Measurements from ENCODE around the gene PODN.
A peak's percentile ranks its signal among the peaks of the same experiment; 100 is the strongest.

Gene PODN, protein sequence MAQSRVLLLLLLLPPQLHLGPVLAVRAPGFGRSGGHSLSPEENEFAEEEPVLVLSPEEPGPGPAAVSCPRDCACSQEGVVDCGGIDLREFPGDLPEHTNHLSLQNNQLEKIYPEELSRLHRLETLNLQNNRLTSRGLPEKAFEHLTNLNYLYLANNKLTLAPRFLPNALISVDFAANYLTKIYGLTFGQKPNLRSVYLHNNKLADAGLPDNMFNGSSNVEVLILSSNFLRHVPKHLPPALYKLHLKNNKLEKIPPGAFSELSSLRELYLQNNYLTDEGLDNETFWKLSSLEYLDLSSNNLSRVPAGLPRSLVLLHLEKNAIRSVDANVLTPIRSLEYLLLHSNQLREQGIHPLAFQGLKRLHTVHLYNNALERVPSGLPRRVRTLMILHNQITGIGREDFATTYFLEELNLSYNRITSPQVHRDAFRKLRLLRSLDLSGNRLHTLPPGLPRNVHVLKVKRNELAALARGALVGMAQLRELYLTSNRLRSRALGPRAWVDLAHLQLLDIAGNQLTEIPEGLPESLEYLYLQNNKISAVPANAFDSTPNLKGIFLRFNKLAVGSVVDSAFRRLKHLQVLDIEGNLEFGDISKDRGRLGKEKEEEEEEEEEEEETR

DNA sequence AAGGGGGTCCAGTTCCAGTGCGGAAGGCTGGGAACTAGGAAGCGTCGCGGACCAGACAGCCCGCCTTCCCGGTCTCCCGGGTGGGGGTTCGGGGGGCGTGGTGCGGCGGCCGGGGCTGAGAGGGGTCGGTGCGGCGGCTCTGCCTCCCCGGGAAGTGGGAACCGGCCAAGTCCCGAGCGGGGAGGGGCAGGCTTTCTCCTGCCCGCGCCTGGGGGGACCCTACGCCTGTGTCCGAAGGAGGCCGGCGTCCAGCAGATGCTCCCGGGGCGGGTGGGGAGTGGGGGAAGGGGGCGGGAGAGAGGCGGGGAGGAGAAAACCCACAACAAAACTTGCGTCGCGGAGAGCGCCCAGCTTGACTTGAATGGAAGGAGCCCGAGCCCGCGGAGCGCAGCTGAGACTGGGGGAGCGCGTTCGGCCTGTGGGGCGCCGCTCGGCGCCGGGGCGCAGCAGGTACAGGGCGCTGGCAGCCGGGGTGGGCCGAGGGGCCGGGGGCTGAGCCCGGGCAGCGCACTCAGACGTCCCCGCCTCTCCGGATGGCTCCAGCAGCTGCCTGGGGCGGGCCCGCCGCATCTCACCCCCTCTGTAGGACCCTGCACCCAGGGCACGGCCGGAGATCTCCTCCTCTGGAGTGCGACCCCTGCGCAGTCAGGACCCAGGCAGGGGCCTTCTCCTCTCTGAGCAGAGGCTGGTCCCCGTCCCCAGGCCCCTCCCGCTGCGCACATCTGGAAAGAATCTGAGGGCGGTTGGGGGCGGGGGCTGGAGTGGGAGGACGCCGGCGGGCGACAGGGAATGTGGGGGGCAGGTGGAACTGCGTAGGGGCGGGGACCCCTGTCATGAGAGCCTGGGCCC lies at the start of gene PODN:
Gene PODN (plus strand): TSS at position 355 of the 849 bp plus-strand sequence. CDS start 7,643 bp downstream, outside the sequence.
- no peak within 1 kb of the TSS for H3K27ac Mint-ChIP-seq
- H3K4me1 Mint-ChIP-seq: peaks cover 11% of the 10 kb centered on the region
- peak within 1 kb of the TSS; percentile 55 for H3K4me3 Mint-ChIP-seq
- ATAC-seq (peak; percentile 48), DNase-seq (ENCODE audit: low spot score in 2 of 2) (peak in 1 of 2 donors; percentile 48)
- no peaks in the 10 kb centered on the region for H3K9me3 Mint-ChIP-seq
- no peaks in the 10 kb centered on the region for H3K36me3 Mint-ChIP-seq

DNA sequence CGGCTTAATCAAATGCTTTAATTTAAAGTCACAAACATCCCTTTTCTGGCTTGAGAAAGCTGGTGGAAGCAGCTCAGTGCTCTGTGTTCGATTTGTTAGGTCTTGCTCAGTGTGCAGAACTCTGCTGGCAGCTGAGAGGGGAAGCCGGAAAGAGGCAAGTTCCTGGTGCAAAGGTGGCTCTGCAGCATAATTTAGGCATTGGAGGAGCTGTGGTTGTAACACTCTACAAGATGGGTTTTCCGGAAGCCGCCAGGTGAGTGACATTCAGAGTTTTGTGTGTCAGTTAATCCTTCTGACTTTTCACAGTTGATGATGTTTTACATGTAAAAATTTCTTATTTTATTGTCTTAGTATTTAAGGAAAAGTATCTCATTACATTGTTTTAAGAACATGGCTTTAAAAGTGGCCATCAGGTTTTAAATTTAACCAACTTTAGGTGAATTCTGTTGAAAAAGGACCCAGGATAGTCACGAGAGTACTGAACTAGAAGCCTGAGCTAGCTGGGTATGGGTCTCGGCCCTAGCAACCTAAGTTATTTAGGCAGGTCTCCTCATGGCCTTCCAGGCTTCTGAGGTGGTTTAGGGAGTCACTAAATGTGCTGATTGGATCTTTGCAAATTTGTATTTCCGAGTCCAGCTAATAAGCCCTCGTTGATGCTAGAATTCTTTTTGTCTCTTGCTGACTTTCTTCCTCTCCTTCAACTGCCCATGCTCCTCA lies 47.1 kb upstream of the PODN start:
- peaks cover 18% of the 10 kb centered on the region for H3K4me1 Mint-ChIP-seq
- no peaks in the 10 kb centered on the region for H3K9me3 Mint-ChIP-seq
- peak; percentile 51 to 79 for DNase-seq (ENCODE audit: low spot score in 2 of 2)
- H3K27ac Mint-ChIP-seq: peak overlapping the region; percentile 69
- no peaks in the 10 kb centered on the region for H3K36me3 Mint-ChIP-seq
- ATAC-seq: peak; percentile 99
- peak overlapping the region; percentile 74 for H3K4me3 Mint-ChIP-seq

DNA sequence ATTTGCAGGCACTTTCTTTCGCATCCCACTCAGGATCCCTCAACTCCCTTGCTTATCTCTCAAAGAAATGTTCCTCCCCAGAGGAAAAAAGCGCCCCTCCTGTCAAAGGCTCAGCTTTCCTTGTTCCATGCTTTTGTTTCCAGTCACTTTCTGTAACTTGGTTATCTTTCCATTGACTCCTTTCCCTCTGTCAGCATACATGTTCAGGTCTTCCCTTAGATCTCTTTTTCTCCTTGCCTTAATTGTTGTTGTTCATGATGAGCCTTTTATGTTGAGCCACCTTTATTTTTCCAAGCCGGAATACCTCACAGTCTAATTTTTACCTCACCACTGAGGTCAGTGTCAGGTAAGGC lies 46.5 kb upstream of the PODN start:
- Mint-ChIP-seq H3K4me3 (peak overlapping the region; percentile 74), H3K9me3 (no peaks in the 10 kb centered on the region), H3K27ac (peak overlapping the region; percentile 69), H3K36me3 (no peaks in the 10 kb centered on the region), H3K4me1 (peaks cover 18% of the 10 kb centered on the region)
- ATAC-seq (no peak), DNase-seq (ENCODE audit: low spot score in 2 of 2) (no peak)

DNA sequence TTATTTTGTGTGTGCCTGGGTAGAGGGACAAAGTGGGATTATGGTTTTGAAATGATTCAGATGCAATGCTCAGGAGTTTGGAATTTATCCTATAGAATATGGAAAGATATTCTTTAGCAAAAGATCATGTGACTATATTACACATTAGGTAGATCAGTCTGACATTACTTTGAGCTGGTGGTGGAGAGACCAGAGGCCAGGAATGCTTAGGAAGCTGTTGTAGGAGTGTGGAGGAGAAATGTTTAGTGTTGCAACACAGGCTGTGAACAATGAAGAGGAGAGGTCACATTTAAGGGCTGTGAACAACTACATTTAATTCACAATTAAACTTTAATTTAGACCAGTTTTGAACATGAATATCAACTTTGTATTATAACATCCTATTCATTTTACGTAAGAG lies 45.3 kb upstream of the PODN start:
- Mint-ChIP-seq H3K4me1 (peaks cover 18% of the 10 kb centered on the region), H3K4me3 (no peak overlapping the region), H3K36me3 (peaks cover 3% of the 10 kb centered on the region), H3K9me3 (no peaks in the 10 kb centered on the region), H3K27ac (peak overlapping the region; percentile 69)
- DNase-seq (ENCODE audit: low spot score in 2 of 2) (no peak), ATAC-seq (no peak)

DNA sequence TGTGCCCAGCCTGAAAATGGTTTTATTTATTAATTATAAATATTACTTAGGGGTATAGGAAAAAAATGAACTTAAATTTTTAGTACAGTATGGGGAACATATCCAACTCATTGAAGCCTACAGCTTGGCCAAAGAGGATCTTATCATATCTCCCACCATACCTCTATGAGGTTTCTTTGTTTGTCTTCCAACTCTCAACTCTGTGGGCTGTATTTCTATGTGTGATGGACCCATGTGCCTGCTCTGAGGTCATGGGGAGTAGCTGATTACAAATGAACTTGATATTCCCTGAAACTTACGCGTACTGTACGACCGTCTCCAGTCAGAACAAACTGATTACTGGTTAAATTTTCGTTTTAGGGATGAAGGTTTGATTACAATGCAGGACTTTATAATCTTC lies 41.4 kb upstream of the PODN start:
- H3K27ac Mint-ChIP-seq: no peak overlapping the region
- peaks cover 14% of the 10 kb centered on the region for H3K4me1 Mint-ChIP-seq
- no peak for ATAC-seq
- H3K9me3 Mint-ChIP-seq: no peaks in the 10 kb centered on the region
- peaks cover 4% of the 10 kb centered on the region for H3K36me3 Mint-ChIP-seq
- no peak overlapping the region for H3K4me3 Mint-ChIP-seq
- no peak for DNase-seq (ENCODE audit: low spot score in 2 of 2)

DNA sequence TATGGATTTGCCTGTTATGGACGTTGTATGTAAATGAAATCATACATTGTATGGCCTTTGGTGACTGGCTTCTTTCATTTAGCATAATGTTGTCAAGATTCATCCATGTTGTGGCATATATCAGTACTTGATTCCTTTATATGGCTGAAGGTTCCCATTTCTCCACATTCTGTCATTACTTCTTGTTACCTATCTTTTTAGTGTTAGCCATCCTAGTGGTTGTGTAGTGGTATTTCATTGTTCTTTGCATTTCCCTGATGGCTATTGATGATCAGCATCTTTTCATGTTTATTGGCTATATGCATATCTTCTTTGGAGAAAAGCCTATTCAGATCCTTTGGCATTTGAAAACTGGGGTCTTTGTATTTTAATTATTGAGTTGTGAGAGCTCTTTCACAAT lies 39.8 kb upstream of the PODN start:
- no peaks in the 10 kb centered on the region for H3K4me1 Mint-ChIP-seq
- peaks cover 4% of the 10 kb centered on the region for H3K36me3 Mint-ChIP-seq
- H3K27ac Mint-ChIP-seq: no peak overlapping the region
- H3K4me3 Mint-ChIP-seq: no peak overlapping the region
- DNase-seq (ENCODE audit: low spot score in 2 of 2) (no peak), ATAC-seq (no peak)
- H3K9me3 Mint-ChIP-seq: no peaks in the 10 kb centered on the region

DNA sequence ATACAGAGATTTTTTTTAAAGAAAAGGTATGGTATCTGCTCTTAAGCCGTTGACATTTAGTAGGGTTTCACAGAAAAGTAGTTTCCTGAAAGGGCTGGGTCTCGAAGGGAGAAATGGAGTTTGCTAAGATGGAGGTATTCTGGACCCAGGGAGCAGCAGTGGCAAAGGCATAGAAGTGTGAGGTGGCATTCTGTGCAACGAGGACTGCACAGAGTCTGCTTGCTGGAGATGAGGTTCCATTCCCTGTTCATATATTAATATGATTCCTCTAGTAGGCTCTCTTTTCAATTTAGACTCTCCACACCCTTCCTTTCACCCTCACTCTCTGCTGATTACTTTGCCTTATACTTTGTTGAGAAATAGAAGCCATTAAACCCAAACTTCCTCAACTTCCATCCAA lies 38.5 kb upstream of the PODN start:
- DNase-seq (ENCODE audit: low spot score in 2 of 2): no peak
- Mint-ChIP-seq H3K4me1 (no peaks in the 10 kb centered on the region), H3K27ac (no peak overlapping the region), H3K4me3 (no peak overlapping the region), H3K9me3 (no peaks in the 10 kb centered on the region), H3K36me3 (peaks cover 13% of the 10 kb centered on the region)
- no peak for ATAC-seq

DNA sequence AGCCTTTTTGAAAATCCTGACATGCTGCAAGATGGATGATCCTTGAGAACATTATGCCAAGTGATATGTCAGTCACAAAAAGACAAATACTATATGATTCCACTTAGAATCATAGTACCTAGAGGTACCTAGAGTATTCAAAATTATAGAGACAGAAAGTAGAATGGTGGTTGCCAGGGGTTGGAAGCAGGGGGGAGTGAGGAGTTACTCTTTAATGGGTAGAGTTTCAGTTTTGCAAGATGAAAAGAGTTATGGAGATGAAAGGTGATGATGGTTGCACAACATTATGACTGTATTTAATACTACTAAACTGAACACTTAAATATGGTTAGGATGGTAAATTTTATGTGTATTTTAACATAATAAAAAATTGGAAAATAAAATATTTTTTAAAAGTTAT lies 37.9 kb upstream of the PODN start:
- Mint-ChIP-seq H3K4me1 (no peaks in the 10 kb centered on the region), H3K36me3 (peaks cover 19% of the 10 kb centered on the region), H3K27ac (no peak overlapping the region), H3K4me3 (no peak overlapping the region), H3K9me3 (no peaks in the 10 kb centered on the region)
- no peak for ATAC-seq
- no peak for DNase-seq (ENCODE audit: low spot score in 2 of 2)

DNA sequence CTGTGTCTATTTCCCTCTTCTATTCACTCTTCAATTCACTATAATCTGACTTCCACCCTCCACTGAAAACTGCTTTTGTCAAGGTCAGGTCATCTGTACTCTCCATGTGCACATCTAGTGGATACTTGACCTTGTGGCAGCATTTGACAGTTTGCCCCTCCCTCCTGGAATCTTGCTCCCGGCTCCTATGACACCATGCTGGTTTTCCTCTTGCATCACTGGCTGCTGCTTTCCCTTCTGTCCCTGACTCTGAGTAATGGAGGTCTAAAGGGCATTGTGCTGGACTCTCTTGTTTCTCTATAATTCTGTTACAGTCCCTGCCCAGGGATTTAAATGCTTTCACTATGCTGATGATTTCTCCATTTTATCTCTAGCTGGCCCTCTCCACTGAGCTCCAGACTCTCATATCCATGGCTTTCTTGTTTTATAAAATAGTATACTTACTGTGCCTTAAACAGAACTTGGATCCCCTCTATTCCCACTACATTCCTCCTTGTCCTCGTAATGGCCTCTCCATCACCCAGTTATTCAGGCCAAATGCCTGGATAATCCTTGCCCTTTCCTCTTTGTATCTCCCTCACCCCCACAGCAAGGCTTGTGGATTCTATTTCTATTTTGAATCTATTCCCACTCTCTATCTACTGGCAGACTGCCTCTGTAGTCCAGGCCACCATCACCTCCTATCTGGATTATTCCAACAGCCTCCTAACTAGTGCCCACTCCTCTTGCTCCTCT lies 36.8 kb upstream of the PODN start:
- H3K4me3 Mint-ChIP-seq: no peak overlapping the region
- no peak for ATAC-seq
- no peak for DNase-seq (ENCODE audit: low spot score in 2 of 2)
- H3K4me1 Mint-ChIP-seq: no peaks in the 10 kb centered on the region
- peaks cover 29% of the 10 kb centered on the region for H3K36me3 Mint-ChIP-seq
- H3K9me3 Mint-ChIP-seq: no peaks in the 10 kb centered on the region
- no peak overlapping the region for H3K27ac Mint-ChIP-seq

DNA sequence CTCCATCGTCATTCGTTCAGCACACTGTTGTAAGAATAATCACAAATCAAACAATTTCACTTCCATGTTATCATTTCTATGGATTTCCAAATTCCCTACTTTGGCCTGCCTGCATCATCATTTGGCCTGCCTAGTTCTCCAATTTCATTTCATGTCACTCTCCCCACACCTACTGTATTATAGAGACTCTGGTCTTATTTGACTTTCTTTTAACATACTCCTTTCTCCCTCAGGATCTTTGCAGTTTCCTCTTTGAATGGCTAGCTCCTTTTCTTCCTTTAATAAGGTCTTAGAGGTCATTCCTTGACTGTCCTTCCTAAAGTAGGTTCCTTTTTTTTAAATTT lies 36.3 kb upstream of the PODN start:
- H3K4me3 Mint-ChIP-seq: no peak overlapping the region
- ATAC-seq: no peak
- no peak for DNase-seq (ENCODE audit: low spot score in 2 of 2)
- H3K36me3 Mint-ChIP-seq: peaks cover 34% of the 10 kb centered on the region
- H3K4me1 Mint-ChIP-seq: no peaks in the 10 kb centered on the region
- H3K9me3 Mint-ChIP-seq: no peaks in the 10 kb centered on the region
- no peak overlapping the region for H3K27ac Mint-ChIP-seq

DNA sequence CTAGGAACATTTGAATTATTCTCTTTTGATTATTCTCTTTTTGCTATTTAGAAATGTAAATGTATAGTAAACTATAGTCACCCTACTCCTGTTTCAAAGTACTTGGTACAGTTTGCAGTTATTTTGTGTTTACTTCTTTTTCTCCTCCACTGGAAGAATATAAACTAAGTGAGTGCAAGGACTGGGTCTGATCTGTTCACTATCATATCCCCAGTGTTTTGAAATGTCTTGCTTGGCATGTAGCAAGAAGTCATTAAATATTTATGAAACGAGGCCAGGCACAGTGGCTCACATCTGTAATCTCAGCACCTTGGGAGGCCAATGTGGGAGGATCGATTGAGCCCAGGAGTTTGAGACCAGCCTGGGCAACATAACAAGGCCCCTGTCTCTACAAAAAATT lies 35.8 kb upstream of the PODN start:
- ATAC-seq (no peak), DNase-seq (ENCODE audit: low spot score in 2 of 2) (no peak)
- peaks cover 37% of the 10 kb centered on the region for H3K36me3 Mint-ChIP-seq
- H3K9me3 Mint-ChIP-seq: no peaks in the 10 kb centered on the region
- H3K4me1 Mint-ChIP-seq: no peaks in the 10 kb centered on the region
- no peak overlapping the region for H3K27ac Mint-ChIP-seq
- H3K4me3 Mint-ChIP-seq: no peak overlapping the region

DNA sequence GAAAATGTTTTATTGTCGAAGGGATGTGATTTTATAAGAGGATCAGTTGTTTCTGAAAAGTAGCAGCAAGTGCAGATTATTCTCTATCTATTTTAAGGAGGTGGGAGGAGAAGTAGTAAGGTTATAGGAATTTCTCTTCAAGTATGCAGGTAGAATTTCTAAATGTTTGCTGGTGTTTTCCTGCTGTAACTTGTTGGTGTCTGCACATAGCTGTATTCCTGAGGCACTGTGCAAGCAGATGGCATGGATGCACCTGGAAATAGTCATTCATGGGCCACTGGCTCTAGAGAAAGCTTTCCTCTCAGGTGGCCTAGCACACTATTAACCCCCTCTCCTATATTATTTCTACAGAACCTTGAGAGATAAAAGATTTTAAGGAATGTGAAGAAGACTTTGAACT lies 30.3 kb upstream of the PODN start:
- ATAC-seq (no peak), DNase-seq (ENCODE audit: low spot score in 2 of 2) (no peak)
- H3K27ac Mint-ChIP-seq: no peak overlapping the region
- H3K9me3 Mint-ChIP-seq: no peaks in the 10 kb centered on the region
- H3K36me3 Mint-ChIP-seq: peaks cover 44% of the 10 kb centered on the region
- no peak overlapping the region for H3K4me3 Mint-ChIP-seq
- peaks cover 6% of the 10 kb centered on the region for H3K4me1 Mint-ChIP-seq

DNA sequence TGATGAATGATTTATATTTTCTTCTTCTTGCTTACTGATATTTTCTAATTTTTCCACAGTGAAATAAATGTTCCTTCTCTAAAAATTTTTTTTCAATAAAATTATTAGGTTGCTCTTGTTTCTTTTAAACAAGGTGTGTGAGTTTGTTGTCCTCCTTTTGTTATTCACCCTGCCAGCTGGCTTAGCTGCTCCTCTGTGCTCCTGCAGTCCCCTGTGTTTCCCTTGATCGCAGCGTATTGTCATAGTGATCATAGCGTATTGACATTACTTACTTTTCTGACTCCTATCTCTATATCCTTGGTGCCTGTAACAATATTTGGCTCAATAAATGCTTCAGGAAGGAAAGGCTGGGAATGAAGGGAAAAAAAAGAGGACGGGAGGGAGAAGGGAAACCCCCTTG lies 24.9 kb upstream of the PODN start:
- H3K36me3 Mint-ChIP-seq: peaks cover 18% of the 10 kb centered on the region
- H3K27ac Mint-ChIP-seq: no peak overlapping the region
- peaks cover 4% of the 10 kb centered on the region for H3K4me1 Mint-ChIP-seq
- ATAC-seq (no peak), DNase-seq (ENCODE audit: low spot score in 2 of 2) (no peak)
- no peaks in the 10 kb centered on the region for H3K9me3 Mint-ChIP-seq
- no peak overlapping the region for H3K4me3 Mint-ChIP-seq

DNA sequence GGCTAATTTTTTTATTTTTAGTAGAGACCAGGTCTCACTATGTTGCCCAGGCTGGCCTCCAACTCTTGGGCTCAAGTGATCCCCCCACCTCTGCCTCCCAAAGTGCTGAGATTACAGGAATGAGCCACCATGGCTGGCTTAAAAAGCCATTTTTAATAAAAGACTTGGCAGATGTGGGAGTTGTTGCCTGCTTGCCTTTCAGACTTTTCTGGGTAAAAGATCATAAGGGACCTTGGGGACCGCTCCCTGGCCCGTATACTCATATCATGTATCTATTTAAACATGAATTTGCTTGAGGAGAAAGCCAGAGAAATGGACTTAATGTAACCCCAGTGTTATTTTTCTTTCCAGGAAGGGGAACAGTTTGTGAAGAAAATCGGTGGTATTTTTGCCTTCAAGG lies 23.4 kb upstream of the PODN start:
- no peak for DNase-seq (ENCODE audit: low spot score in 2 of 2)
- no peak overlapping the region for H3K4me3 Mint-ChIP-seq
- H3K9me3 Mint-ChIP-seq: no peaks in the 10 kb centered on the region
- no peak for ATAC-seq
- no peak overlapping the region for H3K27ac Mint-ChIP-seq
- no peaks in the 10 kb centered on the region for H3K4me1 Mint-ChIP-seq
- peaks cover 16% of the 10 kb centered on the region for H3K36me3 Mint-ChIP-seq

DNA sequence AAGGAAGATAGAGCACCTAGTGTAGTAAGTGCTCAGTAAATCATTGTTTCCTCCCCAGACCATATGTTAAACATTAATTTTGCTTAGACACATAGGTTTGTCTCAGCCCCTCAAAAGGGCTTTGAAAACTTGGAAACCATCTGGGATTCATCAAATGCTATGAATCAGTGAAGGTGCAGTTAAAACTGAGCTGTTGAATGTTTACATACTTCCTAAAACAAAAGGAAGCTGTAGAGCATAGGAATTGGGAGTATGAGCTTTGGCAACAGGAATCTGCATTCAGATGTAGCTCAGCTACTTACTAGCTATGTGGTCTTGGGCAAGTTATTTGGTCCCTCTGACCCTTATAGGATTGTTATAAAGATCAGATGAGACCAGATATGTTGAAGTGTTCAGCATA lies 18.7 kb upstream of the PODN start:
- Mint-ChIP-seq H3K9me3 (no peaks in the 10 kb centered on the region), H3K4me1 (peaks cover 8% of the 10 kb centered on the region), H3K4me3 (no peak overlapping the region), H3K27ac (no peak overlapping the region), H3K36me3 (peaks cover 23% of the 10 kb centered on the region)
- no peak for DNase-seq (ENCODE audit: low spot score in 2 of 2)
- no peak for ATAC-seq
